ENCODE results near the gene MSANTD2.

DNA sequence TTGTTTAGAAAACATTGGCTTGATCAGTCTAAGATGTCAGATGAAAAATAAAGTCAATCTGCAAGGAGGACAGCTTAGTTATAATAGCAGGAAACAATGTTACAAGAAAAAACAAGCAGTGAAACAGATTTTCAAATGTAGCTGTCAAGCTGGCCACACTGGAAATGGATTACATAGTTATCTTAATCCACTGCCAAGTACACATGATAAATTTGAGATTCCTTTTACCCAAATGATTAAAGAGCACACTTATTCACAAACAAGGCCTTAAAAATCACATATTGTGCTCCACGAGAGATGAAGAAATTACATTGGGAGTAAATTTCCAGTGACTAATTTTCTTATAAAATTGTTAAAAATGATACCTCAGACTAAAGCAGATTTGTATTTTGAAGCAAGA lies 20.6 kb downstream of the MSANTD2 start:
- TF ChIP-seq, protein P1, sequence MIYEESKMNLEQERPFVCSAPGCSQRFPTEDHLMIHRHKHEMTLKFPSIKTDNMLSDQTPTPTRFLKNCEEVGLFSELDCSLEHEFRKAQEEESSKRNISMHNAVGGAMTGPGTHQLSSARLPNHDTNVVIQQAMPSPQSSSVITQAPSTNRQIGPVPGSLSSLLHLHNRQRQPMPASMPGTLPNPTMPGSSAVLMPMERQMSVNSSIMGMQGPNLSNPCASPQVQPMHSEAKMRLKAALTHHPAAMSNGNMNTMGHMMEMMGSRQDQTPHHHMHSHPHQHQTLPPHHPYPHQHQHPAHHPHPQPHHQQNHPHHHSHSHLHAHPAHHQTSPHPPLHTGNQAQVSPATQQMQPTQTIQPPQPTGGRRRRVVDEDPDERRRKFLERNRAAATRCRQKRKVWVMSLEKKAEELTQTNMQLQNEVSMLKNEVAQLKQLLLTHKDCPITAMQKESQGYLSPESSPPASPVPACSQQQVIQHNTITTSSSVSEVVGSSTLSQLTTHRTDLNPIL (CRISPR knock-in tag; IDR thresholded peaks at IDR 0.05; ENCODE audit: low read depth) = no peak
- TF ChIP-seq, protein P2, sequence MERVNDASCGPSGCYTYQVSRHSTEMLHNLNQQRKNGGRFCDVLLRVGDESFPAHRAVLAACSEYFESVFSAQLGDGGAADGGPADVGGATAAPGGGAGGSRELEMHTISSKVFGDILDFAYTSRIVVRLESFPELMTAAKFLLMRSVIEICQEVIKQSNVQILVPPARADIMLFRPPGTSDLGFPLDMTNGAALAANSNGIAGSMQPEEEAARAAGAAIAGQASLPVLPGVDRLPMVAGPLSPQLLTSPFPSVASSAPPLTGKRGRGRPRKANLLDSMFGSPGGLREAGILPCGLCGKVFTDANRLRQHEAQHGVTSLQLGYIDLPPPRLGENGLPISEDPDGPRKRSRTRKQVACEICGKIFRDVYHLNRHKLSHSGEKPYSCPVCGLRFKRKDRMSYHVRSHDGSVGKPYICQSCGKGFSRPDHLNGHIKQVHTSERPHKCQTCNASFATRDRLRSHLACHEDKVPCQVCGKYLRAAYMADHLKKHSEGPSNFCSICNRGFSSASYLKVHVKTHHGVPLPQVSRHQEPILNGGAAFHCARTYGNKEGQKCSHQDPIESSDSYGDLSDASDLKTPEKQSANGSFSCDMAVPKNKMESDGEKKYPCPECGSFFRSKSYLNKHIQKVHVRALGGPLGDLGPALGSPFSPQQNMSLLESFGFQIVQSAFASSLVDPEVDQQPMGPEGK (CRISPR knock-in tag; IDR thresholded peaks at IDR 0.05; ENCODE audit: borderline replicate concordance) = no peak
- TF ChIP-seq CSDC2 (CRISPR knock-in tag; IDR thresholded peaks at IDR 0.05) = no peak
- TF ChIP-seq ZFP30 (CRISPR knock-in tag; IDR thresholded peaks at IDR 0.05) = no peak
- no peak for TF ChIP-seq BACH2 (CRISPR knock-in tag; IDR thresholded peaks at IDR 0.05; ENCODE audit: borderline replicate concordance)
- TF ChIP-seq, protein P3, sequence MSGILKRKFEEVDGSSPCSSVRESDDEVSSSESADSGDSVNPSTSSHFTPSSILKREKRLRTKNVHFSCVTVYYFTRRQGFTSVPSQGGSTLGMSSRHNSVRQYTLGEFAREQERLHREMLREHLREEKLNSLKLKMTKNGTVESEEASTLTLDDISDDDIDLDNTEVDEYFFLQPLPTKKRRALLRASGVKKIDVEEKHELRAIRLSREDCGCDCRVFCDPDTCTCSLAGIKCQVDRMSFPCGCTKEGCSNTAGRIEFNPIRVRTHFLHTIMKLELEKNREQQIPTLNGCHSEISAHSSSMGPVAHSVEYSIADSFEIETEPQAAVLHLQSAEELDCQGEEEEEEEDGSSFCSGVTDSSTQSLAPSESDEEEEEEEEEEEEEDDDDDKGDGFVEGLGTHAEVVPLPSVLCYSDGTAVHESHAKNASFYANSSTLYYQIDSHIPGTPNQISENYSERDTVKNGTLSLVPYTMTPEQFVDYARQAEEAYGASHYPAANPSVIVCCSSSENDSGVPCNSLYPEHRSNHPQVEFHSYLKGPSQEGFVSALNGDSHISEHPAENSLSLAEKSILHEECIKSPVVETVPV (CRISPR knock-in tag; IDR thresholded peaks at IDR 0.05) = no peak
- no peak for TF ChIP-seq RARB (CRISPR knock-in tag; IDR thresholded peaks at IDR 0.05)
- no peak for TF ChIP-seq ISL1 (CRISPR knock-in tag; IDR thresholded peaks at IDR 0.05)
- TF ChIP-seq, protein P4, sequence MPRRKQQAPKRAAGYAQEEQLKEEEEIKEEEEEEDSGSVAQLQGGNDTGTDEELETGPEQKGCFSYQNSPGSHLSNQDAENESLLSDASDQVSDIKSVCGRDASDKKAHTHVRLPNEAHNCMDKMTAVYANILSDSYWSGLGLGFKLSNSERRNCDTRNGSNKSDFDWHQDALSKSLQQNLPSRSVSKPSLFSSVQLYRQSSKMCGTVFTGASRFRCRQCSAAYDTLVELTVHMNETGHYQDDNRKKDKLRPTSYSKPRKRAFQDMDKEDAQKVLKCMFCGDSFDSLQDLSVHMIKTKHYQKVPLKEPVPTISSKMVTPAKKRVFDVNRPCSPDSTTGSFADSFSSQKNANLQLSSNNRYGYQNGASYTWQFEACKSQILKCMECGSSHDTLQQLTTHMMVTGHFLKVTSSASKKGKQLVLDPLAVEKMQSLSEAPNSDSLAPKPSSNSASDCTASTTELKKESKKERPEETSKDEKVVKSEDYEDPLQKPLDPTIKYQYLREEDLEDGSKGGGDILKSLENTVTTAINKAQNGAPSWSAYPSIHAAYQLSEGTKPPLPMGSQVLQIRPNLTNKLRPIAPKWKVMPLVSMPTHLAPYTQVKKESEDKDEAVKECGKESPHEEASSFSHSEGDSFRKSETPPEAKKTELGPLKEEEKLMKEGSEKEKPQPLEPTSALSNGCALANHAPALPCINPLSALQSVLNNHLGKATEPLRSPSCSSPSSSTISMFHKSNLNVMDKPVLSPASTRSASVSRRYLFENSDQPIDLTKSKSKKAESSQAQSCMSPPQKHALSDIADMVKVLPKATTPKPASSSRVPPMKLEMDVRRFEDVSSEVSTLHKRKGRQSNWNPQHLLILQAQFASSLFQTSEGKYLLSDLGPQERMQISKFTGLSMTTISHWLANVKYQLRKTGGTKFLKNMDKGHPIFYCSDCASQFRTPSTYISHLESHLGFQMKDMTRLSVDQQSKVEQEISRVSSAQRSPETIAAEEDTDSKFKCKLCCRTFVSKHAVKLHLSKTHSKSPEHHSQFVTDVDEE (CRISPR knock-in tag; IDR thresholded peaks at IDR 0.05) = no peak
- TF ChIP-seq ZNF70 (CRISPR knock-in tag; IDR thresholded peaks at IDR 0.05) = no peak
- TF ChIP-seq ZC3H10 (CRISPR knock-in tag; IDR thresholded peaks at IDR 0.05) = no peak
- no peak for TF ChIP-seq ZNF8 (CRISPR knock-in tag; IDR thresholded peaks at IDR 0.05)
- TF ChIP-seq ARNTL (CRISPR knock-in tag; IDR thresholded peaks at IDR 0.05; ENCODE audit: borderline replicate concordance, low read depth) = no peak

Measured in SK-N-SH treated with all-trans-retinoic acid at 6 μM for 48 hours (cell line).